SHP77 (cell line): ENCODE results near the gene PRPF40B.
"Not testable (repeated sequence)": the region's sequence is repeated elsewhere in the genome, so short reads cannot be mapped to it uniquely, and the experiment has no call there.

ENCODE experiments used
- DNase-seq, 2 experiments: peaks; one replicate each; lab custom pipeline; 2025; lab: John Stamatoyannopoulos, UW

Gene PRPF40B

DNA sequence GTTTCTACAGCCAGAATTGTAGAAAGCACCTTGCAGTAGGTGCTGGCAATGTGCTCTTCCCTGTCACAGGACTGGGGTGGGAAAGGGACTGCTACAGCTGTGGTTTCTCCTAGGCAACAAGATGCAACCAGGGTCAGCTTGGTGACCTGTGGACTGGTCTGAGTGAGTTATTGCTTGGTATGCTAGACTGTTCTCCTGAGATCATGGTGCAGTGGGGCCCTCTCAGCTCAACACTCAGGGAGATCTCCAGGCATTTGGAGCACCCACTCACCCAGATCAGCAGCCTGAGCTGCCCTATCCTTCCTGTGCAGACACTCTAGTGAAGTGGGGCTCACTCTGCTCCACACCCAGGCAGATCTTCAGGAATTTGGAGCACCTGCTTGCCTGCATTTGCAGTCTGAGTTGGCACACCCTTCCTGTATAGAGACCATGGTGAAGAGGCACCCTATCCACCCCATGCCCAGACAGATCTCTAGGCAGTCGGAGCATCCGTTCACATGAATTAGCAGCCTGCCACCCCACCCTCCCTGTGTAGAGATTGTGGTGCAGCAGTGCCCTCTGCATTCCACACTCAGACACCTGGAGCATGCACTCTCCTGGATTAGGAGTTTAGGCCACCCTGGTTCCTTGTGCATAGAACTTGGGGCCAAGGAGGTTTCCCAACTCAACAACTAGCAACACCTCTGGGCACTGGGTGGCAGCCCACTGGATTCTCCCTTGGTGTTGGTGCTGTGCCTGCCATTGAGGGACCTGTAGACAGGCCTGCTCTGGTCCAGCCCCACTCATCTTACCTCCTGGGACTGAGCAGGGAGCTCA lies 14.1 kb upstream of the PRPF40B start:
- no peak for DNase-seq

DNA sequence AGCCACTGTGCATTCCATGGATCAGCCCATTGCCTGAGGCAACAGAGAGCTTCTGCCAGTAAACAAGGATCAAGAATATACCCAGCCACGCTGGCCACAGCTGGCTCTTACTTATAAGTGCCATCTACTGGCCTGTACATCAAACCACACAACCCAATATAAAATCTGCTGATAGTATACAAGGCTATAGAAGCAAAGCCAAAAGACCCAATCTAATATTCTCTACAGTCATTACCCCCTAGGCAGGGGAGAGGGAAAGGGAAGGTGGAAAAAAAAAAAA lies 13.5 kb upstream of the PRPF40B start:
- DNase-seq: no peak

DNA sequence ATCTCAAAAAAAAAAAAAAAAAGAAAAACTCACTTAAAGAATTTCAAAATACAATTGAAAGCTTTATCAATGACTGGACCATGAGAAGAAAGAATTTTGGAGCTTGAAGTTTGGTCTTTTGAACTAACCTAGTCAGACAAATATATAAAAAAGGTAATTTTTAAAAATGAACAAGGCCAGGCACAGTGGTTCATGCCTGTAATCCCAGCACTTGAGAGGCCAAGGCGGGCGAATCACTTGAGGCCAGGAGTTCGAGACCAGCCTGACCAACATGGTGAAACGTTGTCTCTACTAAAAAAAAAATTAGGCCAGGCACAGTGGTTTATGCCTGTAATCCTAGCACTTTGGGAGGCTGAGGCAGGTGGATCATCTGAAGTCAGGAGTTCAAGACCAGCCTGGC lies 12.6 kb upstream of the PRPF40B start:
- DNase-seq: not testable (repeated sequence)

DNA sequence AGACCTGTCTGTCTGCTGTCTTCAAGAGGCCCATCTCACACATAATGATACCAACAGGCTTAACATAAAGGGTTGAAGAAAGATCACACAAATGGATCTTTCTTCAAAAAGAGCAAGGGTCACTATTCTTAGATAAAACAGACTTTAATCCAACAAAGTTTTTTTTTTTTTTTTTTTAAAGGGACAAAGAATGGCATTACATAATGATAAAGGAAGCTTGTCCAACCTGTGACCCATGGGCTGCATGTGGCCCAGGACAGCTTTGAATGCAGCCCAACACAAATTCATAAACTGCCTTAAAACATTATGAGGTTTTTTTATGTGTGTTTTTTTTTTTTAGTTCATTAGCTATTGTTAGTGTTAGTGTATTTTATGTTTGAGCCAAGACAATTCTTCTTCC lies 11.2 kb upstream of the PRPF40B start:
- no peak for DNase-seq

DNA sequence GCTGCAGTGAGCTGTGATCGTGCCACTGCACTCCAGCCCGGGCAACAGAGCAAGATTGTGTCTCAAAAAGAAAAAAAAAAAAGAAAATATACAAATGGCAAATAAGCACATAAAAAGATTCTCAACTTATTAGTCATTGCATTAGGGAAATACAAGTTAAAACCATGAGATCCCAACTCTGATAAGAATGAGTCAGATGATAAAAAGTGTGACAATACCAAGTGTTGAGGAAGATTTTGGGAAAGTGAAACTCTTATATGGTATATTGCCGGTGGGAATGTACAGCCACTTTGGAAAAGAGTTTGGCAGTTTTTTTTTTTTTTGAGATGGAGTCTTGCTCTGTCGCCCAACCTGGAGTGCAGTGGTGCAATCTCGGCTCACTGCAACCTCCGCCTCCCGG lies 7.6 kb upstream of the PRPF40B start:
- DNase-seq: no peak

DNA sequence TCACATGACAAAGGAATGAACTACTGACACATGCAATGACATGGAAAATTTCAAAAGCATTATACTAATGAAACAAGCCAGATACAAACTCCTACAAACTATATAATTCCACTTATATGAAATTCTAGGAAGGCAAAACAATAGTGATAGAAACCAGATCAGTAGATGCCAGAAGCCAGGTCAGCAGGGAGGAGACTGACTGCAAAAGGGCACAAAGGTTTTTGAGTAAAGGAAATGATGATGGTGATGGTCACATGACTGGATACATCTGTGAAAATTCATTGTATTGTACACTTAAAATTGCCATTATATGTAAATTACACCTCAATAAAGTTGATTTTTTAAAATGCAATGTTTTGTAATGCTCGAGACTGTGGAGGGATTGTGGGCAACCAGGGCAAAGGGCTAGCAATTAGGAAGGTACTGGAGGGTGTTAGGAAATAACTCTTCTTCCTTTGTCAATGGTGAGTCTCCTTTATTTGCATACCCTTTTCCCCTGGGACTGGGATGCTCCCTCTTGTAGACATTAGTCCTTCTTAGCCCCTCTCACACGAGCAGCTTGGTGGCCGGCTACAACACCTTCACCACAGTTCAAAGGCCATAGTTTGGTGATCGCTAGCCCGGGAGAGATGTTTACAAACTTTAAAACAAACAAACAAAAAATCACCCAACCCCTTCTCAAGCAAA lies 6.7 kb upstream of the PRPF40B start:
- DNase-seq: no peak

DNA sequence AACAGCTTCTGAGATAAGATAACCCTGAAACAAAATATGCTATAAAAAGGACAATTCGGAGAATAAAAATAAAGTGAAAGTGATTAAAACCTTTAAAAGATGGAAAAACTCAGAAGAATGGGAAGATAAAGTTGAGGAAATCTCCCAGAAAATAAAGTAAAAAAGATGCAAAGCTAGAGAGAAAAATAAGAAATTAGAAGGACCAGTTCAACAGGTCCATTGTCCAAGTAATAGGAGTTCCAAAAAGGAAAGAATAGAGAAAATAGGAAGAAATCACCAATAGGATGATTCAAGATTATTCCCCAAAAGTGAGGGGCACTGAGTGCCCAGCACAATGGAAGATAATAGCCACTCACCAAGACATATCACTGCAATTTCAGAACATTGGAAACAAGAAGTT lies 4.8 kb upstream of the PRPF40B start:
- no peak for DNase-seq

DNA sequence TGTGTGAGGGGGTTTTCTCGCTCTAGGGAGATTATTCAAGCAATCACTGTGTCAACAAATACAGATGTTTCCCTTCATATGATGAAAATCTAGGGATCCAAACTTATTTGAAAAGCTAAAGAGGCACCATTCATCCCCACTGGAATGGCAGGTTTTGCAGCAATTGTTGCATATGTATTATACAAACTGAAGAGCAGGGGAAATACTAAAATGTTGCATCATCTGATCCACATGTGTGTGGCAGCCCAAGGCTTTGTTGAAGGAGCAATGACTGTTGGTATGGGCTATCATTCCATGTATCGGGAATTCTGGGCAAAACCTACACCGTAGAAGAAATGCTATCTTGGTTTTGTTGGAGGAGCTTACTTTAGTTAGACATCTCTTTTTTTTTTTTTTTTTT lies 4.1 kb upstream of the PRPF40B start:
- DNase-seq: no peak

DNA sequence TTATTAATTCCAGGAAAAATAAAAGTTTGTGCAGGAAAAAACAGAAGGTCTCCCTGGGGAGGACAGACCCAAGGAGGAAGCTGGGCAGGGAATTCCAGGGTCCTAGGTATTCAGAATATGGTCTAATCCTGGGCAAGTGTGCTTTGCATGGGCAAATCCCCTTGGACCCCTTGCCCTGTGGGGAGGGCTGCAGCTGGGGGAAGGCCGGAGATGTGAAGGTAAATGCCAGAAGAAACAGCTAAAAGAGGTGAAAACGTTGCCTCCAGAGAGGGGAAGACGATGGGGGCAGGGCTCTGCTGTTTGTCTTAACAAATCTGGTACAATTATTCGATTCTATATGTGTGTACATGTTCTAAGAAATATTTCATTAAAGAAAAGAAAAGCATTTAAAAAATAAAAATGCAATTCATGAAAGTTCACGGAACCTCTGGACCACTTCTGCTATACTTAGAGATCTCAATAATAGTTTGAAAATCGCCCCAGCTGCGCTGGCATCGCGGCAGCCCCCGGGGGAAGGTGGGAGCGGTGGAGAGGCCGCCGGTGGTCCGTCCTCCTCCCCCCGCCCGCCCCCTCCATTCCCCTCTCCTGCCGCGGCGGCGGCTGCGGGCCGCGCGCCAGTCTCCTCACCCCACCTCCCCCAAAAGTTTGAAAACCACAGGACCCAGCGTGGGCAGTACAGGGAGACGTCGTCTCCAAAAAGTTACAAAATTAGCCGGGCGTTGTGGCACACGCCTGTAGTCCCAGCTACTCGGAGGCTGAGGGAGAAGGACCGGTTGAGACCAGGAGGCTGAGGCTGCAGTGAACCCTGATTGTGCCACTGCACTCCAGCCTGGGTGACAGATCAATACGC lies 1.5 kb upstream of the PRPF40B start:
- no peak for DNase-seq

DNA sequence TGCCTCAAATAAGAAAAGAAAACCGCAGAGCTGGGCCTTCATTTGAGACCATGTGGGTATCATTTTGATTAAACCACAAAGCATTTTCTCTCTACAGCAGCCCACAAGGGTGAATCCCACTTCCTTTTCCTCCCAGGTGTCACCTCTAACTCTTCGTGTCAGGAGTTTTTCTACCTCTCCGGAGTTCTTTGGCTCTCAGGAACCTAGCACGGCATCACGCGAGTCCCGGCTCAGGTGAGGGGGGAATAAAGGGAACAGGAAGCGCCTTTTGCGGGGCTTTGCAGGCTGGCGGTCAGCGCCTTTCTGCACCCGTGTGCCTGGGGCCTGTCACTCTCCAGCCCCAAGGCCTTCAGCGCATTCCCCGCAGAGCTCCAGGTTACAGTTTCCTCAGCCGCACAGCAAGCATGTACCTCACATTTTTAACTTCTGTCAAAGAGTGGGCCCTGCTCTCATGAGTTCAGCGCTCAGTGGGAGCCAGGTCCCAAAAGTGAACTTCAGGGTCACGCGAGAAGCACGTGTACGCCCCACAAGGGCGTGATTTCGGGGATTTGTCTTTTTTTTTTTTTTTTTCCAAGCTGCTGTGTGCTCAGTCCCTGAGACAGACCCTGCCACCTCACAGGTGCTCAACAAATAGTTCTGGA lies 740 bp upstream of the PRPF40B start:
- peak in 1 of 2 experiments; percentile 24 for DNase-seq

DNA sequence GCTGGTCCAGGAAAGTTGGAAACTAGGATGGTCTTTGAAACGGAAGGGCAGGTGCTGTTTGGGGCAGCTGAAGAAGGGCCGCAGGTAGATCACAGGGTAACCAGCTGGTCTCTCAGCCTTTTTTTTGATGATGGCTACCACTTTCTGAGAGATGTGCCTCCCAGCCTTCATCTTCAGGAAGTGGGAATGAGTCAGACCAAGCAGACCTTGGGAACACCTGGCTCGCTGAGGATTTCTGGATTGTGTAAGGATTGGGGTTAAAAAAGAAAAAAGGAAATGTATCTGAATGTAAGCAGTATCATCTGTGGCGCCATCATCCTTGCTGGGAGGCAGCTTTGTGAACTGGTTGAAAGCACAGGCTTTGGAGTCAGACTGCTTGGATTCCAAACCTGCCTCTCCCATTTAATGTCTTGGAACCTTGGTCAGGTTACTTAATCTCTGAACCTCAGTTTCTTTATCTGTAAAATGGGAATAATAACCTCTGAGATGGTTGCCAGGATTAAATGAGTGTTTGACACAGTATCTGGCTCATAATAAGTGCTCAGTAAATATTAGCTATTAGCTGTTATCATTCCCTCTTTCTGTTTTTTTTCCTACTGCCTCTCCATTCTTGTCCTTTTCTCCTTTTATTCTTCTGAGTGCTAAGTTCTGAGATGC lies 1.7 kb downstream of the PRPF40B start:
- no peak for DNase-seq

DNA sequence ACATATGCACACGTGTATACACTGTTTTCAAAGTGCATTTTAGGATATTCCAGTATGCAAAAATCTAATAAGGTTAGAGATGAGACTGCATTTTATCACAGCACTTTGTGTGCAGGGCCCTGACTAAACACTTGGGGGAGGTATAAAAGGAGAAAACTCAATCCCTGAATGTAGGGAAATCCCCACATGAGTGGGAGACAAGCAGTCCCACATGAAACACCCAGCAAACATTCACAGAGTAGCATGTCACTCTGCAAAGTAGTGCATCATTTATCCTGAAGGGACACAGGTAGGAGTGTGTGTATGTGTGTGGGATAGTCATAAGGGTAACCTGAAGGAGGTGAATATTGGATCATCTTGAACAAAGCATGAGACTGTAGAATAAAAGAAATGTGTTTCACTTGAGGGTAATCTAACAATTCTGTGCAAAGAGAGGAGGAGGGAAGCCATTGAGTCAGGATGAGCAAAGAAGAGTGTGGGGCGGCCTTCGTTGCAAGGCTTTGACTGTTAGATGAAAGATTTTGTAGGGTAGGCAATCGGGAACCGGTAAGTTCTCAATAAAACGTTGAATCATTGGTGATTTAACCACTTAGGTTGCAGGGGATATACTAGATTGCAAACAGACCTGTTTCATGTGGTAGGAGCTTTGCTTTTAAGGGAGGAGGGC lies 2.9 kb downstream of the PRPF40B start:
- DNase-seq: no peak

DNA sequence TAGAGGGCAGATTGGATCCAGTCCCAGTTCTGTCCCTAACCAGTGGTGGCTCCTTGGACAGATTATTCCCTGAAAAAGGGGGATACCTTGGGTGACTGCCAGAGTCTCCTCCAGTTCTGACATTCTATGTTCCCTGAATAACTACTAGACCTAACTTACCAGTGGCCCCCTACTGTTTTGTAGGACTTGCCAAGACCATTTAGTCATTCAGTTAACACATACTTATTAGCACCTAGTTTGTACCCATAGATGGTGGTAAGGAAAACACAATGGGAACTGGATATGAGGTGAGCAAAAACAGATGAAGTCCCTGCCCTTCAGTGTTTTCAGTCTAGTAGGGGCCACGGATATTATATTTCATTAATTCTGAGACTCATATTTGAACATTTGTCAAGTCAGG lies 3.5 kb downstream of the PRPF40B start:
- DNase-seq: no peak

DNA sequence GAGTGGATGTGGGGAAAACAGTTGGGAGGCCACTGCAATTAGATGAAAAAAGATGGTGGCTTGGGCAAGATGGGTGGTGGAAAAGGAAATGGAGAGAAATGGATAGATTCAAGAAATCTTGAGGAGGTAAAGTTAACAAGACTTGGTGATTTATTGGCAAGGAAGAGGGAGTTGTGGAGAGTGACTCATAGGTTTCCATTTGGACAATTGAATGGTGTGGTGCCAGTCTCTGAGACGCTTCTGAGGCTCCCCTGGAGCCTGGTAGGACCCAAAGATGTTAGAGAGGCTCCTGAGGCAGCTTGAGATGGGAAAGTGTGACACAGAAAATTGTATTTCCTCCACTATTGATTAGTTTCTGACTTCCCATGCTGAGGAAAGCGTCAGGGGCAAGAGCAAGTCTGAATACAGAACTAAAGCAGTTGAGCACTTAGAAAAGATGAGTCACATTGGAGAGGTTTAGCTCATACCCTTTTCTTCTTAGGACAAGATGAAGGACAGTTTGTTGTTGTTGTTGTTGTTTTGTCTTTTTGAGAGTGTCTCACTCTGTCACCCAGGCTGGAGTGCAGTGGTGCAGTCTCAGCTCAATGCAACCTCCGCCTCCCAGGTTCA lies 4.5 kb downstream of the PRPF40B start:
- no peak for DNase-seq

DNA sequence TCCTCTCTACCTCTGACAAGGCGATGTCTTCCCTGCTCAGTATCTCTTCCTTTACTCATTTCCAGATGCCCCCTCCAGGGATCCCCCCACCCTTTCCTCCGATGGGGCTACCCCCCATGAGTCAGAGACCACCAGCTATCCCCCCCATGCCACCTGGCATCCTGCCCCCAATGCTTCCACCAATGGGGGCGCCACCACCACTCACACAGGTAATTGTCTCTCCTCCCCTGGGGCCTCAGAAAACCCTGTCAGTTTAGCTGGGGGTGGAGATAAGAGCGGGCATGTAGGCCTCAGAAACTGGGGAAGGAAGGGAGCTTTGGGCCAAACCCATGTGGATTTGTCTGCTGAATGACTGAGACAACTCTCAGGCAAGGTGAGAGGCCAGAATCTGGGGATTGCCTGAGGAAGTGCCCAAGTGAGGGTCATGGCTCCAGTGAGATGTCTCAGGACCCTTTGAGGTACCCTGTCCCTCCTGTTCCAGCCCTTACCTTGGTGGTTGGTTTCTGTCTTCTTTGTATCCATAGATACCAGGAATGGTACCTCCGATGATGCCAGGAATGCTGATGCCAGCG lies 8.1 kb downstream of the PRPF40B start:
- no peak for DNase-seq

DNA sequence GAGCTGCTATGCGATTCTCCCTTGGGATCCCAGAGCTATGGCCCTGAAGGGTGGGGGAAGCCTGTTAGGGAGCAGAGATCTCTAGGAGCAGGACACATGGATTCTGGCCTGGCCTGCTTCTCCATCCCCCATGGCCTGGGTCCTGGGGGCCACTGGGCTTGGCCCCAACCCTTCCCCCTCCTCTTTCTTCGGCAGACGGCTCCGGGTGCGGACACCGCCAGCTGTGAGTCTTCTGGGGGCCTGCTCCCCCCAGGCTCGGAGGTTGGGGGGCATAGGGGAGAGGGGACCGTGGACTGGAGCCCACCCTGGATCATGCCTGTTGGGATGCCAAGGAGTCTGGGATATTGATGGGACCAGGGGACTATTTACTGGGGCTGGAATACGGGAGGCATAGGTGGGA lies 9.0 kb downstream of the PRPF40B start:
- no peak for DNase-seq

DNA sequence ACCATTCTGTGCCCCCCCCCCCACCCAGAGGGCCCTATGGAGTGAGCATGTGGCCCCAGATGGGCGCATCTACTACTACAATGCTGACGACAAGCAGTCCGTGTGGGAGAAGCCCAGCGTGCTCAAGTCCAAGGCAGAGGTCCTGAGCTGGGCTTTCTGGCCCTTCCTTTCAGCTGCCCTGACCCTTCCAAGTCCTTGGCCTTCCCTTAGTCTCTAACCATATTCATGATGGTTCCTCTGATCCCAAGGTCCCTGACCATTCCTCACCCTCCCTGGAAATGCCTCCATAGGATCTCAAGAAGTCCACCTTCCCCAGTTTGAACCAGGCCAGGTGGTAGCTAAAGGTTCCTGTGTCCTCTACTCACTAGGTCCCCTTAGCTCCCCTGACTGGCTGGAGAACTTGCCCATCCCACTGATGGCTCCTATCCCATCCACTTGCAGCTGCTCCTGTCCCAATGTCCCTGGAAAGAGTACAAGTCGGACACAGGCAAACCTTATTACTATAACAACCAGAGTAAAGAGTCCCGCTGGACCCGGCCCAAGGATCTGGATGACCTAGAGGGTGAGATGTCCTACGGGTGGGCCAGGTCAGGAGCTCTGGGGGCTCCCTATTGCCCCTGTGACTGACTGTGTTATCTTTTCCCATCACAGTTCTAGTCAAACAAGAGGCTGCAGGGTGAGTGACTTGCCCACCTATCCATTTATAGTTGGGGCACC lies 9.8 kb downstream of the PRPF40B start:
- no peak for DNase-seq

DNA sequence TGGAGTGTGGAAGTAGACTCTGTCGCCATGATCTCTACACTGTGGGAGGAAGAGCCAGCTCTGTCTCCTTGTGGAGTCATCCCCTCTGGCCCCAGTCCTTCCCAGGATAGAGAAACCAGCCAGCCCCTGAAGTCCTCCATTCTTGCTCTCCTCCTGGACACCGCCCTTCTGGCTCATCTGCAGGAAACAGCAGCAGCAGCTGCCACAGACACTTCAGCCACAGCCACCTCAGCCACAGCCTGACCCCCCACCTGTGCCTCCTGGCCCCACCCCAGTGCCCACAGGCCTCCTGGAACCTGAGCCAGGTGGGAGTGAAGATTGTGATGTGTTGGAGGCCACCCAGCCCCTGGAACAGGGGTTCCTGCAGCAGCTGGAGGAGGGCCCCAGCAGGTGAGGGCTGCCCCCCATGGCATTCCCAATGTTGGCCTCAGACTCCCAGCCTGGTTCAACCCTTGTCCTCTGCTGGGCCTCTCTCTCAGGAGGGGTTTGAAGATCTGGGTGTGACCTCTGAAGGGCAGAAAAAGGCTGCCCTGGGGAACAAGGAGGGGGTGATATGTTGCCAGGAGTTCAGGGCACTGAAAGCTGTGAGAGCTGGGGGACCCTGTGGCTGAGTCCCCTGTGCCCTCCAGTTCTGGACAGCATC lies 10.5 kb downstream of the PRPF40B start:
- DNase-seq: no peak

DNA sequence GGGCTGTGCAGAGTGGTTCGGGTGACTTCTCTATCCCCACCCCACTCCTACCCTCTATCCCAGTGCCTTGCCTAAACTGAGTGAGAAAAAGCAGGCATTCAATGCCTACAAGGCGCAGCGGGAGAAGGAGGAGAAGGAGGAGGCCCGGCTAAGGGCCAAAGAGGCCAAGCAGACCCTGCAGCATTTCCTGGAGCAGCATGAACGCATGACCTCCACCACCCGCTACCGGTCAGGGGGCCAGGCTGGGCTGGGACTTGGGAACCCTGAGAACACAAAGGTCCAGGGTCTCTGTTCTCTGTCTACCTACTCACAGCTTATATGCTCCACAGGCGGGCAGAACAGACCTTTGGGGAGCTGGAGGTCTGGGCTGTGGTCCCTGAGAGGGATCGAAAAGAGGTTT lies 11.7 kb downstream of the PRPF40B start:
- no peak for DNase-seq
